Measurements from ENCODE around the gene ITPKB.
A peak's percentile ranks its signal among the peaks of the same experiment; 100 is the strongest.

Gene ITPKB

GRCh38 chr1:226699166-226699565, 39.9 kb downstream of the ITPKB start:
- peaks cover 27% of the 10 kb centered on the region for H3K4me1 ChIP-seq (ENCODE audit: insufficient read depth, low read length, severe bottlenecking)
- peaks cover 28% of the 10 kb centered on the region; the same call in 1 of the 2 replicates for H3K79me2 ChIP-seq (ENCODE audit: insufficient read depth, low read length)
- no peaks in the 10 kb centered on the region for H3K9me3 ChIP-seq (ENCODE audit: low read length)
- no peak overlapping the region for H3K4me3 ChIP-seq (ENCODE audit: low read depth, low read length, poor library complexity, severe bottlenecking)
- H3K27me3 ChIP-seq (ENCODE audit: insufficient read depth, low read length): no peaks in the 10 kb centered on the region
- H3K9me2 ChIP-seq (ENCODE audit: low read depth, low read length): no peaks in the 10 kb centered on the region
- TF ChIP-seq CTCF (IDR thresholded peaks at IDR 0.05; ENCODE audit: low read length) (no peak), EZH2 (IDR thresholded peaks at IDR 0.05; ENCODE audit: borderline replicate concordance, low read length) (no peak)
- H3K4me2 ChIP-seq (ENCODE audit: low read length): peak overlapping the region; percentile 40; the same call in 1 of the 2 replicates
- H4K20me1 ChIP-seq (ENCODE audit: insufficient read depth, low read length): no peaks in the 10 kb centered on the region
- peaks cover 32% of the 10 kb centered on the region for H3K36me3 ChIP-seq (ENCODE audit: insufficient read depth, low read length)
- peak overlapping the region; percentile 92 for H3K27ac ChIP-seq (ENCODE audit: low read depth, low read length, poor library complexity, severe bottlenecking)
- H2AFZ ChIP-seq (ENCODE audit: low read length): no peak overlapping the region
- no peak overlapping the region; the same call in 1 of the 2 replicates for H3K9ac ChIP-seq (ENCODE audit: low read length)
- no peaks in the 10 kb centered on the region for H3F3A ChIP-seq (ENCODE audit: insufficient read depth, low read length)

- Histone ChIP-seq H3K9me3 (ENCODE audit: low read length) (no peaks in the 10 kb centered on the region), H3K27ac (ENCODE audit: low read depth, low read length, poor library complexity, severe bottlenecking) (peak overlapping the region; percentile 92), H3K4me2 (ENCODE audit: low read length) (peak overlapping the region; percentile 40; the same call in 1 of the 2 replicates), H3K4me3 (ENCODE audit: low read depth, low read length, poor library complexity, severe bottlenecking) (no peak overlapping the region), H3K27me3 (ENCODE audit: insufficient read depth, low read length) (no peaks in the 10 kb centered on the region), H3F3A (ENCODE audit: insufficient read depth, low read length) (no peaks in the 10 kb centered on the region), H3K4me1 (ENCODE audit: insufficient read depth, low read length, severe bottlenecking) (peaks cover 22% of the 10 kb centered on the region), H2AFZ (ENCODE audit: low read length) (no peak overlapping the region), H3K36me3 (ENCODE audit: insufficient read depth, low read length) (peaks cover 37% of the 10 kb centered on the region), H4K20me1 (ENCODE audit: insufficient read depth, low read length) (no peaks in the 10 kb centered on the region), H3K9ac (ENCODE audit: low read length) (peak overlapping the region; percentile 30; the same call in 1 of the 2 replicates), H3K79me2 (ENCODE audit: insufficient read depth, low read length) (peaks cover 24% of the 10 kb centered on the region; the same call in 1 of the 2 replicates), H3K9me2 (ENCODE audit: low read depth, low read length) (no peaks in the 10 kb centered on the region)
- TF ChIP-seq EZH2 (IDR thresholded peaks at IDR 0.05; ENCODE audit: borderline replicate concordance, low read length): no peak
- TF ChIP-seq CTCF (IDR thresholded peaks at IDR 0.05; ENCODE audit: low read length): no peak
These were observed 40.4 kb downstream of the ITPKB start for GRCh38 chr1:226698659-226699058.

- TF ChIP-seq EZH2 (IDR thresholded peaks at IDR 0.05; ENCODE audit: borderline replicate concordance, low read length) (no peak), CTCF (IDR thresholded peaks at IDR 0.05; ENCODE audit: low read length) (no peak)
- Histone ChIP-seq H3K36me3 (ENCODE audit: insufficient read depth, low read length) (peaks cover 40% of the 10 kb centered on the region), H3F3A (ENCODE audit: insufficient read depth, low read length) (no peaks in the 10 kb centered on the region), H3K9ac (ENCODE audit: low read length) (peak overlapping the region; percentile 30; the same call in 1 of the 2 replicates), H4K20me1 (ENCODE audit: insufficient read depth, low read length) (no peaks in the 10 kb centered on the region), H3K9me3 (ENCODE audit: low read length) (no peaks in the 10 kb centered on the region), H3K4me1 (ENCODE audit: insufficient read depth, low read length, severe bottlenecking) (peaks cover 16% of the 10 kb centered on the region), H3K4me3 (ENCODE audit: low read depth, low read length, poor library complexity, severe bottlenecking) (no peak overlapping the region), H2AFZ (ENCODE audit: low read length) (no peak overlapping the region), H3K9me2 (ENCODE audit: low read depth, low read length) (no peaks in the 10 kb centered on the region), H3K27ac (ENCODE audit: low read depth, low read length, poor library complexity, severe bottlenecking) (peak overlapping the region; percentile 92), H3K27me3 (ENCODE audit: insufficient read depth, low read length) (no peaks in the 10 kb centered on the region), H3K79me2 (ENCODE audit: insufficient read depth, low read length) (peaks cover 23% of the 10 kb centered on the region; the same call in 1 of the 2 replicates), H3K4me2 (ENCODE audit: low read length) (peak overlapping the region; percentile 40; the same call in 1 of the 2 replicates)
These were observed 41.0 kb downstream of the ITPKB start for GRCh38 chr1:226697929-226698544.
